GM18508 (cell line): ENCODE results near the gene MINK1.
"Not testable (repeated sequence)": the region's sequence is repeated elsewhere in the genome, so short reads cannot be mapped to it uniquely, and the experiment has no call there.

Source experiments
- ATAC-seq: cut with Tn5 transposase; IDR thresholded peaks from one replicate; pipeline ENCODE4 v1.9.1; 2021; ENCODE audit warnings: moderate number of reproducible peaks; ENCODE audit not compliant: insufficient read depth, unreplicated experiment

MINK1 gene

DNA sequence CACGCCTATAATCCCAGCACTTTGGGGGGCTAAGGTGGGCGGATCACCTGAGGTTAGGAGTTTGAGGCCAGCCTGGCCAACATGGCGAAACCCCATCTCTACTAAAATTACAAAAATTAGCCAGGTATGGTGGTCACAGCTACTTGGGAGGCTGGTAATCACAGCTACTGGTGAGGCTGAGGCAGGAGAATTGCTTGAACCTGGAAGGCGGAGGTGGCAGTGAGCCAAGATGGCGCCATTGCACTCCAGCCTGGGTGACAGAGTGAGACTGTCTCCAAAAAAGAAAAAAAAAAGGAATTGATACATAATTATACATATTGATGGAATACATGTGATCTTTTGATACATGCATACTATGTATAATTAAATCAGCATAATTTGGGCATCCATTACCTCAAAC is 34.4 kb downstream of the MINK1 start:
- not testable (repeated sequence) for ATAC-seq

DNA sequence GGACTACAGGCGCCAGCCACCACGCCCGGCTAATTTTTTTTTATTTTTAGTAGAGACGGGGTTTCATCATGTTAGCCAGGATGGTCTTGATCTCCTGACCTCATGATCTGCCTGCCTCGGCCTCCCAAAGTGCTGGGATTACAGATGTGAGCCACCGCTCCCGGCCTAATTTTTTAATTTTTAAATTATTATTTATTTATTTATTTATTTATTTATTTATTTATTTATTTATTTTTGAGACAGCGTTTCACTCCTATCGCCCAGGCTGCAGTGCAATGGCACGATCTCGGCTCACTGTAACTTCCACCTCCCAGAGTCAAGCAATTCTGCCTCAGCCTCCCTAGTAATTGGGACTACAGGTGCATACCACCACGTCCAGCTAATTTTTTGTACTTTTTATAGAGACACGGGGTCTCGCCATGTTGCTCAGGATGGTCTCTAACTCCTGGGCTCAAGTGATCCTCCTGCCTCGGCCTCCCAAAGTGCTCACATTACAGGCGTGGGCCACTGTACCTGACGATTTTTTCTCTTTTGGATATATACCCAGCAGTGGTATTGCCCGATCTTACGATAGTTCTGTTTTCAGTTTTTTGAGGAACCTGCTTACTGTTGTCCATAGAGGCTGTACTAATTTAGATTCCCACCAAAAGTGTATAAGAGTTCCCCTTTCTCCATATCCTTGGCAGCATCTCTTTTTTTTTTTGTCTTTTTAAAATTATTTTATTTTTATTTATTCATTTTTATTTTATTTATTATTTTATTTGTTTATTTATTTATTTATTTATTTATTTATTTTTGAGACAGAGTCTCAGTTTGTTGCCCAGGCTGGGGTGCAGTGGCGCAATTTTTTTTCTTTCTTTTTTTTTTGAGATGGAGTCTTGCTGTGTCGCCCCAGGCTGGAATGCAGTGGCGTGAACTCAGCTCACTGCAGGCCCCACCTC is 36.2 kb downstream of the MINK1 start:
- not testable (repeated sequence) for ATAC-seq

DNA sequence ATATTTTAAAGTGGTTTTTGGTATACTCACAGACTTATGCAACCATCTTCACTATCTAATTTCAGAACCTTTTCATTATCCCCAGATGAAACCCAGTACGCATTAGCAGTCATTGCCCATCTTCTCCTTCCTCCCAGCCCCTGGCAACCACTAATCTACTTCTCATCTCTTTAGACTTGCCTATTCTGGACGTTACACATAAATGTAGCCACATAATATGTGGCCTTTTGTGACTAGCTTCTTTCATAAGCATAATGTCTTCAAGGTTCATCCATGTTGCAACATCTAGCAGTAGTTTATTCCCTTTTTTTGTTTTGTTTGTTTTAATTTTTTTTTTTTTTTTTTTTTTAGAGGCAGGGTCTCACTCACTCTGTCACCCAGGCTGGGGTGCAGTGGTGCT is 37.7 kb downstream of the MINK1 start:
- ATAC-seq, result no peak

- ATAC-seq, result no peak
Observed at GRCh38 chr17:4872786-4873185, 39.6 kb downstream of the MINK1 start.

DNA sequence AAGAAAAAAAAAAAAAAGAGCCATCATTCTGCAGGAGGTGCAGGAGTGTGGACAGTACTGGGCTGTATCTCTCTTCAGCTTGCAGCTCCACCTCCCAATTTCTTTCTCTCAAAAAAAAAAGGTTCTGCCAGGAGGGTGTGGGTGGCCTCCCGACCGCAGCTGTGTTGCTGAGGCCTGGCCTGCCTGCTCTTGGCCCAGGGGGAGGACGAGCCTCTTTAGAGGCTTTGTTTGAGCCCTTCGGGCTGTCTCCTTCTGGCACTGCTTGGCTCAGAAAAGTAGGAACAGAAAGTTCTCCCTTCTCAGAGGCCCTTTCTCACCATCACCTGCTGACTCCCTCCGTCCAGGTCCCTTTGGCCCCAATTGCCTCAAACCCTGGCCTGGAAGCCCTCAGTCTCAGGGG is 43.9 kb downstream of the MINK1 start:
- no peak for ATAC-seq

- no peak for ATAC-seq
Observed at GRCh38 chr17:4879601-4880000, 46.5 kb downstream of the MINK1 start.

DNA sequence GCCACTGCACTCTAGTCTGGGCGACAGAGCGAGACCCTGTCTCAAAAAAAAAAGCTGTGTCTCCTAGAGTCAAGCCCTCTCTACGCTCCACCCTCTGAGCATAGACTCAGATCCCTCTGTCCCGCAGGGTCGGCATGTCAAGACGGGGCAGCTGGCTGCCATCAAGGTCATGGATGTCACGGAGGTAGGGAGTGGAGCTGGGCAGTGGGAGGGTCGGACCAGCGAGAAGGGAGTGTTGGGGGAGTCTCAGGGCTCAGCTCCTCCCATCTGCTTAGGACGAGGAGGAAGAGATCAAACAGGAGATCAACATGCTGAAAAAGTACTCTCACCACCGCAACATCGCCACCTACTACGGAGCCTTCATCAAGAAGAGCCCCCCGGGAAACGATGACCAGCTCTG is 47.7 kb downstream of the MINK1 start:
- ATAC-seq, result no peak

DNA sequence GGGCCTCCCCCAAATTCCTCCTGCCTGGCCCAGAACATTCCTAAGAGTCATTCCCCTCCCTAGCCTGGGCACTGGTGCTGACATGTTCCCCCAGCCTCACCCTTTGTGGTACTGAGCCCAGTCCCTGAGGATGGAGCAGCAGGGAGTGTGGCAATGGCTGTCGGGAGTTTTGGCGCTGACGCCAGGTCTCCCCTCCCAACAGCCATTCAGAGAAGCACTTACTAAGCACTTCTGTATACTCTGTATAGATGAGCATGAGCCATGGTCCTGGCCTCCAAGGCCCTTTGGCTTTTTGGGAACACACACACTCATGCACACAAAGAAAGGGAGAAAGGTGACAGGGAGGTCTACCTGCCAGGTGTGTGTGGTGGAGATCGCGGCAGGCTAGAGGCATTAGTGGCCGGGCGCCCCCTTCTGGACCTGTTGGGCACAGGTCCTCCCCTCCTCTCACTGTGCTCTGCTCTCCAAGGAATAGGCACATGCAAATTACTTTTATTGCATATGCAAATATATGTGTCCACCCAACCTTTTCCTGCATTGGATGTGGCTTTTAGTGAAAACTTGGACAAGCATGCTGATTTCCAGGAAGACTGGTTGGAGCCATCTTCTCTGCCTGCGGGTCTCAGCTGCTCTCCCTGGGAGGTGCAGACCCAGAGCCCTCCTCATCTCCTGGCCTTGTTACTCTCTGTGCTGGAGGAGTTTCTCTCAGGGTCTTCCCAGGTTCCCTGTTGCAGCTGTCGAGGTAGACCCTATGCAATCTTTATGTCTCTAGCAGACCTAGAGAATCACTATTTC is 48.8 kb downstream of the MINK1 start:
- no peak for ATAC-seq

DNA sequence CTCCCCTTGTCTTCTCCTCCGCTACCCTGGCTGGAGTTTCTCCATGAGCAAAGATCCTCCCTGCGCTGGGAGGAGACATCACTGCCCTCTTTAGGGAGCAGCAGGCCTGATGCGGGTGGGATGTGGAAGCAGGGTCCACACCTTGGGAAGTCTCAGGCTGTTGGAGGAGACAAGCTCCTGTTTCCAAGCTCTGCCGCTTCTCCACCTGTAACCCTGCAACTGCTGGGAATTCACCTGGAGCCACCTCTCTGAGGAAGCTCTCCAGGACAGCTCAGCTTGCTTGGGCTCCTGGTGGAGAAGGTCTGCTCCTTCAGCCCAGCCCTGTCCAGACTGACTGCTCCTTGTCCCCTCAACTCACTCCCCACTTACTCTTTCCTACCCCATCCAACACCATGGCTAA is 51.3 kb downstream of the MINK1 start:
- ATAC-seq, result no peak

DNA sequence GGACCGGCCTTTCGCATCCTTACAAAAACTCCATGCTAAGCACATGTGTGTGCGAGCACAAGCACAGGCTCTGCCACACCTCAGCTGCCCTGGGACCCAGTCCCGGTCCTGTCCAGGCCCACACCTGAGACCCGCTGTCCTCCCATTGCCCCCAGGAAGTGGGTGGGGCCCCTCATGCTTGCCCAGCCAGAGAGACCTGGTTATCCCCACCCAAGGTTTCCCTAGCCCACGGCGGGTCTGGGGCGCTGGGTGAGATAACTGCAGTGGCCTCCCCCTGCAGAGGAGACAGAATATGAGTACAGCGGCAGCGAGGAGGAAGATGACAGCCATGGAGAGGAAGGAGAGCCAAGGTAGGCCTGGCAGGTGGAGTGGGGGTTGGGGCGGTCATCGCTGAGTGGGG is 53.7 kb downstream of the MINK1 start:
- no peak for ATAC-seq

- ATAC-seq, result no peak
Observed at GRCh38 chr17:4887581-4887980, 54.4 kb downstream of the MINK1 start.

GRCh38 chr17:4891411-4892410 is 58.6 kb downstream of the MINK1 start:
- no peak for ATAC-seq

DNA sequence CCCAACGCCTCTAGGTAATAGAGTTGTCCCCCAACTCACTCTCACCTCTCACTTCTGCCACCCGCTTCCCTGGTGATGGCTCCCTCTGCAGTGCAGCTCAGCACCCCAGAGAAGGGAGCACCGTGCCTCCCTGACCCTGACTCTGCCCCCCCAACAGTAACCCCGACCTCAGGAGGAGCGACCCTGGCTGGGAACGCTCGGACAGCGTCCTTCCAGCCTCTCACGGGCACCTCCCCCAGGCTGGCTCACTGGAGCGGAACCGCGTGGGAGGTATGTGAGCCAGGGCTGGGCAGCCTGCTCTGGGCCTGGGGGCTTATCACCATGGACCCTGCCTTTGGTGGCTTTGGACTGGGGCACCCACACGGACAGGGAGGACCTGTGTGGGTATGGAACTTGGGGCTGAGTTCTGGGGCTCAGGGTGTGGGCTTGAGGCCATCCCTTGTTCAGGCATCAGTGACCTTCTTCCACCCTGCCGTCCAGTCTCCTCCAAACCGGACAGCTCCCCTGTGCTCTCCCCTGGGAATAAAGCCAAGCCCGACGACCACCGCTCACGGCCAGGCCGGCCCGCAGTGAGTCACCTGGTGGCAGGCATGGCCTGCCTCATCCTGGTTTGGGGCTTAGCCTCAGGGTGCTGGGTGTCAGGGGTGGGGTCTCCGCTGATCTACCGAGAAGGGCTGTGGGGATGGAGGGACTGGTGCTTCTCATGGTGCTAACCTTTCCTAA is 59.5 kb downstream of the MINK1 start:
- ATAC-seq, result no peak

DNA sequence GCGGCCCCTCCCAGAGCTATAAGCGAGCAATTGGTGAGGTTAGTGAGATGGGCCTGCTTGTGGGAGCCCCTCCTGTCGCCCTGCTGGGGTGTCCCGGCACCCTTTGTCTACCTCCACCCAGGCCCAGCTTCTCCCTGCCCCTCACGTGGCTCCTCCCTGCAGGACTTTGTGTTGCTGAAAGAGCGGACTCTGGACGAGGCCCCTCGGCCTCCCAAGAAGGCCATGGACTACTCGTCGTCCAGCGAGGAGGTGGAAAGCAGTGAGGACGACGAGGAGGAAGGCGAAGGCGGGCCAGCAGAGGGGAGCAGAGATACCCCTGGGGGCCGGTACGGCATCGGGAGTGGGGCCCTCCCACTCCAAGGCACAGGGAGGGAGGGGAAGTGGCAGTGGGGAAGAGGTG is 60.1 kb downstream of the MINK1 start:
- ATAC-seq, result no peak

DNA sequence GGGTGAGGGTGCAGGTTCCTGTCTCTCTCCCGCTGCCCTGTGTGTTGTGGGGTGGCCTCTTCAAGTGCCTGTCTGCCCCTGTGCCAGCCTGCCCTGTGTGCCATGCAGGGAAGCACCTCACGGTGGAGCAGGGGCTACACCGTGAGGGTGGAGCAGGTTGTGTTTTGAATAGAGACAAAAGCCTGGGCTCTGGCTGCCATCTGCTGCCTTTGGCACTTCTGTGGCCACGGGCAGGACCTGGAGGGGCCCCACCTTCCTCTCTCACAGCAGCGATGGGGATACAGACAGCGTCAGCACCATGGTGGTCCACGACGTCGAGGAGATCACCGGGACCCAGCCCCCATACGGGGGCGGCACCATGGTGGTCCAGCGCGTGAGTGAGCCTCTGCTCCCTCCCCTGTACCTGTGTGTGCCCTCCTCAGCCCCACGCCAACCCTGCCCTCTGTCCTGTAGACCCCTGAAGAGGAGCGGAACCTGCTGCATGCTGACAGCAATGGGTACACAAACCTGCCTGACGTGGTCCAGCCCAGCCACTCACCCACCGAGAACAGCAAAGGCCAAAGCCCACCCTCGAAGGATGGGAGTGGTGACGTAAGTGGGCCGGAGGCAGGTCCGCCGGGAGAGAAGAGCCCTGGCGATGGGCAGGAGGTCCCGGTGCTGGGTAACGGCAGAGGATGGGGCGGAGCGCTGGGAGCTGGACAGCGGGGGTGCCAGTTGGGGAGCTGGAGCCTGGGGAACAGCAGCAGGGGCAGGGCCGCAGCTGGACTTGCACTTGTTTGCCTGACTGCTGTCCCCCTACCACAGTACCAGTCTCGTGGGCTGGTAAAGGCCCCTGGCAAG is 60.8 kb downstream of the MINK1 start:
- no peak for ATAC-seq

DNA sequence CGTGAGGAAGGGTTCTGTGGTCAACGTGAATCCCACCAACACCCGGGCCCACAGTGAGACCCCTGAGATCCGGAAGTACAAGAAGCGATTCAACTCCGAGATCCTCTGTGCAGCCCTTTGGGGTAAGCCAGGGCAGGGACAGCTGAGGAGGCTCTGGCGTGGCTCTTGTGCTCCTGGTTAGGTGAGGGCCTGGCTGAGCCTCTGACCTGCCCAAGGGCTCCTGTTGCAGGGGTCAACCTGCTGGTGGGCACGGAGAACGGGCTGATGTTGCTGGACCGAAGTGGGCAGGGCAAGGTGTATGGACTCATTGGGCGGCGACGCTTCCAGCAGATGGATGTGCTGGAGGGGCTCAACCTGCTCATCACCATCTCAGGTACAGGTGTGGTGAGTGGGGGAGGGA is 62.0 kb downstream of the MINK1 start:
- ATAC-seq, result no peak

GRCh38 chr17:4895657-4896331 is 62.7 kb downstream of the MINK1 start:
- ATAC-seq, result no peak
